ENCODE results near the gene AKR1C8. TPM values are rescaled to one million over a fixed set of nuclear protein-coding genes. Genes with fewer than 3 reads are reported as not detected.

The AKR1C8 gene
- total and polyA plus RNA-seq, 2 donors (not counting 1 experiment from before 2014, with no cell fraction given): not detected

- ATAC-seq (ENCODE audit: low read depth) (no peak), DNase-seq (no peak)
- no peaks in the 10 kb centered on the region for H3K4me1 Mint-ChIP-seq
- WGBS (ENCODE audit: insufficient coverage): 14% methylated on average over 1 of the region's 3 CpGs
- intact Hi-C loops (cut with micrococcal nuclease): no loop called here
- no peak overlapping the region for H2AFZ ChIP-seq (ENCODE audit: insufficient read depth, low read depth, low read length, poor library complexity, severe bottlenecking)
- H3K9me3 Mint-ChIP-seq (ENCODE audit: insufficient read depth): no peaks in the 10 kb centered on the region
- no peaks in the 10 kb centered on the region for H3K27me3 ChIP-seq (replicated peaks in 1 of 4; ENCODE audit: control extremely low read depth in 1 of 4, control insufficient read depth in 3 of 4, insufficient read depth in 4 of 4, low read length in 3 of 4)
- H3K9me3 ChIP-seq (ENCODE audit: control extremely low read depth in 1 of 3, control insufficient read depth in 2 of 3, insufficient read depth in 1 of 3, low read length in 2 of 3): no peaks in the 10 kb centered on the region
- H3K9ac ChIP-seq (ENCODE audit: low read length): no peak overlapping the region
- no peak overlapping the region for H3K4me2 ChIP-seq (replicated peaks; ENCODE audit: low read depth, low read length, poor library complexity, severe bottlenecking)
- TF ChIP-seq EZH2 (IDR thresholded peaks at IDR 0.05; ENCODE audit: borderline replicate concordance, insufficient read depth, low read depth, low read length, poor library complexity, severe bottlenecking): no peak
- no peak for TF ChIP-seq CTCF (IDR thresholded peaks at IDR 0.05)
- H3K4me1 ChIP-seq (ENCODE audit: control insufficient read depth in 2 of 2, insufficient read depth in 2 of 2, low read length in 2 of 2): no peaks in the 10 kb centered on the region
- H3K4me3 ChIP-seq (ENCODE audit: control extremely low read depth in 1 of 5, extremely low read depth in 1 of 5, insufficient read depth in 1 of 5, low read depth in 2 of 5, low read length in 4 of 5): no peak overlapping the region
- ChIA-PET CTCF (no interaction called here), POLR2A (no interaction called here)
- H3K27ac ChIP-seq (ENCODE audit: low read length in 2 of 2): no peak overlapping the region
- no peaks in the 10 kb centered on the region for H4K20me1 ChIP-seq (ENCODE audit: control insufficient read depth, insufficient read depth, low read length, poor library complexity, severe bottlenecking)
- no peaks in the 10 kb centered on the region for H3K36me3 ChIP-seq (replicated peaks in 1 of 2; ENCODE audit: control extremely low read depth in 1 of 2, control insufficient read depth in 1 of 2, extremely low read depth in 1 of 2, insufficient read depth in 2 of 2, low read length in 1 of 2)
- no peak overlapping the region for H3K4me3 Mint-ChIP-seq
- peaks cover 2% of the 10 kb centered on the region for H3K27me3 Mint-ChIP-seq
- H3K79me2 ChIP-seq (ENCODE audit: control insufficient read depth, insufficient read depth, low read length): no peaks in the 10 kb centered on the region
- no peak overlapping the region for H3K27ac Mint-ChIP-seq
Measured at GRCh38 chr10:5108658-5109416, 76.1 kb downstream of the AKR1C8 start.

GRCh38 chr10:5107860-5108526, 77.0 kb downstream of the AKR1C8 start:
- Histone ChIP-seq H3K36me3 (replicated peaks in 1 of 2; ENCODE audit: control extremely low read depth in 1 of 2, control insufficient read depth in 1 of 2, extremely low read depth in 1 of 2, insufficient read depth in 2 of 2, low read length in 1 of 2) (no peaks in the 10 kb centered on the region), H2AFZ (ENCODE audit: insufficient read depth, low read depth, low read length, poor library complexity, severe bottlenecking) (no peak overlapping the region), H3K27ac (ENCODE audit: low read length in 2 of 2) (no peak overlapping the region), H3K4me1 (ENCODE audit: control insufficient read depth in 2 of 2, insufficient read depth in 2 of 2, low read length in 2 of 2) (no peaks in the 10 kb centered on the region), H3K27me3 (replicated peaks in 1 of 4; ENCODE audit: control extremely low read depth in 1 of 4, control insufficient read depth in 3 of 4, insufficient read depth in 4 of 4, low read length in 3 of 4) (no peaks in the 10 kb centered on the region), H3K9ac (ENCODE audit: low read length) (no peak overlapping the region), H3K4me3 (ENCODE audit: control extremely low read depth in 1 of 5, extremely low read depth in 1 of 5, insufficient read depth in 1 of 5, low read depth in 2 of 5, low read length in 4 of 5) (no peak overlapping the region), H4K20me1 (ENCODE audit: control insufficient read depth, insufficient read depth, low read length, poor library complexity, severe bottlenecking) (no peaks in the 10 kb centered on the region), H3K79me2 (ENCODE audit: control insufficient read depth, insufficient read depth, low read length) (no peaks in the 10 kb centered on the region), H3K9me3 (ENCODE audit: control extremely low read depth in 1 of 3, control insufficient read depth in 2 of 3, insufficient read depth in 1 of 3, low read length in 2 of 3) (no peaks in the 10 kb centered on the region), H3K4me2 (replicated peaks; ENCODE audit: low read depth, low read length, poor library complexity, severe bottlenecking) (no peak overlapping the region)
- Mint-ChIP-seq H3K4me3 (no peak overlapping the region), H3K9me3 (ENCODE audit: insufficient read depth) (no peaks in the 10 kb centered on the region), H3K4me1 (no peaks in the 10 kb centered on the region), H3K27ac (no peak overlapping the region), H3K27me3 (peaks cover 2% of the 10 kb centered on the region)
- no peak for DNase-seq
- no peak for TF ChIP-seq EZH2 (IDR thresholded peaks at IDR 0.05; ENCODE audit: borderline replicate concordance, insufficient read depth, low read depth, low read length, poor library complexity, severe bottlenecking)
- TF ChIP-seq CTCF (IDR thresholded peaks at IDR 0.05): no peak
- ATAC-seq (ENCODE audit: low read depth): no peak
- POLR2A ChIA-PET: no interaction called here
- 100% methylated on average over 3 of the region's 8 CpGs for WGBS (ENCODE audit: insufficient coverage)
- intact Hi-C loops (cut with micrococcal nuclease): no loop called here
- CTCF ChIA-PET: no interaction called here

Measured in B cell (primary cell).